Activated CD4-positive, alpha-beta T cell treated with anti-CD3 and anti-CD28 coated beads, Interleukin-2, amount 50 U/mL, for 4 hours (primary cell): ENCODE results near the gene AUTS2.

Source experiments
- DNase-seq, 2 experiments: peaks; one replicate each; pipeline ENCODE4 v3.0.0-alpha.2; 2020

The AUTS2 gene

DNA sequence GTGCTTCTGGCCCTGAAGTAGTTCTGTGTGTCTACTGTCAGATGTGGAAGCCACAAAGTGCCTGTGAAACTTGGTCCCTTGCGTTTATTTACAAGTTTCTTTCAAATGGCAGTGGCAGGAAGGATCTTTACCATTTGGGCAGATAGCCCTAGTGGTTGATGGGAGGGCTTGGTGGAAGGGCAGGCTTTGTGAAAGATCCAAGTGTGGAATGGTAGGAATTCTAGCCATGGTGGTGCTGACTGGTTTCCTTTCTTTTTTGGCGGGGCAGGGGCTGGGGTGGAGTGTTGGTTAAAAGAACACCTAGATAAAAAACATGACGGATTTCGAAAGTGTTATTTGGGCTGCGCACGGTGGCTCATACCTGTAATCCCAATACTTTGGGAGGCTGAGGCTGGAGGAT is 27.0 kb downstream of the AUTS2 start:
- DNase-seq, result no peak

- no peak for DNase-seq
Measured at GRCh38 chr7:69625798-69626197, 27.5 kb downstream of the AUTS2 start.

DNA sequence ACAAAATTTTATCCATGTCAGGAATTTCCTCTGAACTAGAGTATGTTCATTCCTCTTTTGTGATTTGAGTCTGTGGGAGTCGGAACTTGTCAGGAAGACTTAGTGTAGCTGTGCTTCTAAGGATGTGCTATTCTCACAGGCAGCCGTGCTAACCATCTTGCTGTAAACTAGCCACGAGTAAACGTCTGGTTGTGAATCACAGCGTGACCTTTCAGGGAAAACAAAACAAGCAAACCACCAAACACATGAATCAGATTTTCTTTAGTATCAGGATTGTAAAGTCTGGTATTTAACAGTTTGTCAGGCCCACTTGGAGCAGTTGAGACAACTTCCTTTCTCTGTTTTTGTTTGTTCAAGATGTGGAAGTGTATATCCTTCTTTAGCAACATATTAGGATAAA is 32.0 kb downstream of the AUTS2 start:
- no peak for DNase-seq

DNA sequence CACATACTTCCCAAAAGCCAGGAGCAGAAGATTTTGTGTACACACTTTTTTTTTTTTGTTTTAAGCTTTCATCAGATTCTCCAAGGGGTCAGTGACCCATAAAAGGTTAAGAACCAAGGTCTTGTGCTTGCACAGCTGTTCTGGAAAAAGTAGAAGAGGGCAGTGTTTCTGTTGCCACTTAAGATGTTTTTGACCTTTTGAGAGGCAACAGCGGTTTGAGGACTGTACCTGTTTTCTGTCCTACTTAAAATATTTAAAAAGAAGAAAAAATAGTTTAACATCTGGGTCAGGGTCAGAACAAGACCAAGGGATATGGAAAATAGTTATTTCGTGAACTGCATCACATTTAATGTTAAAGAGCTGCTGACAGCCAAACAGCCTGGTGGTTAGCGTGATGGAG is 32.9 kb downstream of the AUTS2 start:
- no peak for DNase-seq

DNA sequence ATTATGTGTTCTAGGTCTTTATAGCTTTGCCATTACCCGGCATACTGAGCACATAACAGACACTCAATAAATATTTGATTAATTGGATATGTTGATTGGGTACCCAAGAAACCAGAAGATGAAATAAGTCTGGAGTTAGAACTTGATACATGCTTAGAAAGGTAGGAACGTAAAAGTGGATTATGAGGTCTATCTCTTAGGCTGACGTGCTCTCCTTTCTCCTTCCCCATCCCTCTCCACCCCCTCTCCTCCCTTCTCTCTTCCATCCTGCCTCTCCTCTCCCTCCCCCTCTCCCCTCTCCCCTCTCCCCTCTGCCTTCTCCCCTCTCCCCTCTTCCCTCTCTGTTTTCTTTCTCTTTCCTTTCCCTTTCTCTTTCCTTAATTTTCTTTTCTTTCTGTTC is 34.0 kb downstream of the AUTS2 start:
- DNase-seq, result no peak

DNA sequence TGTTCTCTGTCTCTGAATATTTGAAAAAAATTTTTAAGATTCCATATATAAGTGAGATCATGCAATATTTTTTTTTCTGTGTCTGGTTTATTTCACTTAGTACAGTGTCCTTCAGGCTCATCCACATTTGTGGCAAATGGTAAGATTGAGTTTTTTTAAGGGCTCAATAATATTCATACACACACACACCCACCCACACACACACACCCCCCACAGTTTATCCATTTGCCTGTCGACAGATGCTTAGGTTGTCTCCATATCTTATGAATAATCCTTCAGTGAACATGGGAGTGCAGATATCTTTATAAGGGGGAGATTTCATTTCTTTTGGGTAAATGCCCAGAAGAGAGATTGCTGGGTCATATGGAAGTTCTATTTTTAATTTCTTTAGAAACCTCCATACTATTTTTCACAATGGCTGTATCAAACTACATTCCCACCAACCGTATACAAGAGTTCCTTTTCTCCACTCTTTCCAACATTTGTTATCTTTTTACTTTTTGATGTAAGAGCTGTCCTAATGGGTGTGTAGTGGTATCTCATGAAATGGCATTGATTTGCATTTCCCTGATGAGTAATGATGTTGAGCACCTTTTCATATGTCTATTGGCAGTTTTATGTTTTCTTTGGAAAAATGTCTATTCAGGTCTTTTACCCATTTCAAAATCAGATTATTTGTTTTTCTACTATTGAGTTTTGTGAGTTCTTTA is 35.0 kb downstream of the AUTS2 start:
- DNase-seq, result no peak

DNA sequence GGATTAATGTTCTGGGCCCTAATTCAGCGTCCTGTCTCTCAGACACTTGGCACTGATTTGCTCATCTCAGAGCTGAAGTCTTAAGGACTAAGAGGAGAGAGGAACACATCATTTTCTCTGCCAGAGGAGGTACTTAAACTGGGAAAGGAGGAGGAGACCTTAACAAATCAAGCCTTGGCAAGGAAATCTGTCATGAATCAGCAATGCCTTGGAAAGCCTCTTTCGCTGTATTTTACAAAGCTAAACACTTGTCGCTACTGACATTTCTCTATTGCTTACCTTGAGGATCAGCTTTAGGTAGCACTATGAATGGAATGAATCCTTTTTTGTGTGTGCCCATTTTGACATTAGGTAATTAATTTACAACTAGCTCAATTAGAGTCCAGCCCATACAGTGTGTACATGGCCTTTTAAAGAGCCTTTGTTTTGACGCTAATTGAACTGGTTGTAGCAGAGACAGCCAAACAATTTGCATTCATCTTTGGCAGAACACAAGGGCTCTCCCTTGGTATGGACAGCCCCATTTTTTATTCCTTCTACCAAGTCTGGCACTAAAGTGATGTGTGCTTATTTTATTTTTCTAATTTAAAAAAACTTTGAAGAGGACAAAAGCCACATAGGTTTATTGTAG is 37.4 kb downstream of the AUTS2 start:
- DNase-seq, result no peak

- no peak for DNase-seq
Measured at GRCh38 chr7:69638674-69639073, 40.4 kb downstream of the AUTS2 start.

DNA sequence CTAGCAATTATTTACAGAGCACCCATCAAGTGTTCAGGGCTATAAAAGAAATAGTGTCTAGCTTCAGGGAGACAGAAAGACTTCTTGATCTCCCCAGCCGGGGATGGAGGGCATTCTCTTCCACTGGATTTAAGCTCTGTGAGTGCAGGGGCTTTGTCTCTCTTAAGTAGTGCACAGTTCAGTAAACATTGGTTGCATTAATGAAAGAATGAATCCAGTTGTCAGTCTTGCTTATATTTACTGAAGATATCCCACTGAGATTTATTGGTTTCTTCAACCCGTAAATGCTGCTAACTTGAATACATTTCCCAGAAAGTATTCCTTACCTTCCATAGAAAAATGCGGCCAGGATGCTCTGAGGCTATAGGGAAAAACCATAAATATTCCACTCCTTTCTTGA is 41.9 kb downstream of the AUTS2 start:
- DNase-seq, result no peak

- DNase-seq, result no peak
Measured at GRCh38 chr7:69640925-69641594, 42.8 kb downstream of the AUTS2 start.

GRCh38 chr7:69643265-69643664 is 45.0 kb downstream of the AUTS2 start:
- no peak for DNase-seq

DNA sequence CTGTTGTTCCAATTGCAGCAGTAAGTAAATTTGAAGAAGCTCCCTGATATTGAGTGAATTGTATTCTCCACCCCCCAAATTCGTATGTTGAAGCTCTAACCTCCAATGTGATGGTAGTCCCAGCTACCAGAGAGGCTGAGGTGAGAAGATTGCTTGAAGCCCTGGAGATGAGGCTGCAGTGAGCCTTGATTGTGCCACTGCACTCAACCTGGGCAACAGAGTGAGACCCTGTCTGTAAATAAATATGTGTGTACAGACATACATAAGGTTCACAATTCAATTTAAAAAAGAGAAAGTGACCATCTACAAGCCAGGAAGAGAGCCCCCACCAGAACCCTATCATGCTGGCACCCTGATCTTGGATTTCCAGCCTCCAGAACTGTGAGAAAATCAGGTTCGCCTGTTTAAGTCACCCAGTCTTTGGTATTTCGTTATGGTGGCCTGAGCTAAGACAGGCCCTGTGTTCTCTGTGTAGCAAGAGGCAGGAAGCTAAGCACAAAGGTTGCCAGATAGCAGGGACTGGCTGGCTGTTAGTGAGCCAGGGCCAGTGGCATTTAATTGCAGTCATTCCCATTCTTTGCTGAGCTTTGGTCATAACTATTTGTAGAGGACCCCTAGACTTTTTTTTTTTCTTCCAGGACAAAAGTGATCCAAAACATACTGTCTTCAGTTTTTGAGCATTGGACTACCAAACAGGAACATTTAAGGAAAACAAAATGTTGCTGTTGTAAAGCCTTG is 45.6 kb downstream of the AUTS2 start:
- no peak for DNase-seq

- DNase-seq, result no peak
Measured at GRCh38 chr7:69645683-69646082, 47.4 kb downstream of the AUTS2 start.

DNA sequence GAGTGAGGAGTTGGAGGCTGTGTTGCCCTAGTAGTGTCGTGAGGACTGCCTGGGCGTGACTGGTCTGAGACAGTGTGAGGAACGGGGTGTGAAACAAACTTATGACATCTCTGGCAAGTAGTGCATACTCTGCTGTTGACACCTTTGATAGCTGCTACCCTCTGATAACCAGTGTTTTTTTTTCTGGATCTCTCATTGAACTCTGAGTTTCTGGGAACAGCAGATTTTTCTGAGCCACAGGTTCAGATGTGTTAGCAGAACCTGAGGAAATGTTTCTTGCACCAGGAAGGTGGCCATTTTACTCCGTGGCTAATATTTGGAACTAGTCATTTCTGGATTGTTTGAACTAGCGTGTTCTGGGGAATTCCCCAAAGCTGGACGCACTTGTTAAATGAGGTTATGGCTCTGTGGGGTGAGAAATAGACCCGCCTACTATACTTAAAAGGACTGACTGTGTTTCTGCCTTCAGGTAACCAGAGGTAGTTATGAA is 52.9 kb downstream of the AUTS2 start:
- DNase-seq, result no peak

- no peak for DNase-seq
Measured at GRCh38 chr7:69652947-69653701, 54.8 kb downstream of the AUTS2 start.

DNA sequence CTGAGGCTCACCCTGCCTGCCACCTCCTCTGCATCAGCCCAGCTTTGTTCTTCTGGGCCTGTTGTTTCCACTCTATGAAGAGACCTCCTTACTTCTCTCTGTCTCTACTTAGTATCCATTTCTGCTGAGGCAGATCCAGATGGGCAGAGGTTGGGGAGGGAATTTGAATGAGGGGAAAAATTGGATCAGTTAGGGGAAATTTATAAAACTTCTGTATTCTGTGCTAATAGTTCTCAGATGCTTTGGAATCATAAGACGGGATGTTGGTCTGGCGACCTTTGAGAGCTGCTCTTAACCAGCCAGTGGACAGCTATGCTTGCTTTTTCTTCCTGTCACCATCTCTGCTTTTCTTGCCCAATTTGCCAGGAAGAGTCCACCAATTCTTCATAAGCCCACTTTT is 55.5 kb downstream of the AUTS2 start:
- DNase-seq, result no peak

DNA sequence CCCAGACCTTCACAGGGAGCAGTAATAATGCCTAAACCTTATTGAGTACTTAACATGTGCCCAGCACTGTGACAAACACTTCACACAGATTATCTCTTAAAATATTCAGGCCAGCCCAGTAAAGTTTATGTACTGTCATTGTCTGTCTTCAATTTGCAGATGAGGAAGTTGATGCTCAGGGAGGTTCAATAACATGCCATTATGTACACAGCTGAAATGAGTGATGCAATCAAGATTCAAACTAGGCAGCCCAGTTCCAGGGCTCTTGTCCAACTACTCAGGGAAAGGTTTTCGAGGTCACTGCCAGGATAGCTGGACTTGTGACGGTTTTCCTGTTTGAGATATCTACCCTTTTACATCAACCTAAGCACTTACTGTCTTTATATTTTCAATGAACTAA is 56.1 kb downstream of the AUTS2 start:
- DNase-seq, result no peak

GRCh38 chr7:69654849-69655707 is 56.8 kb downstream of the AUTS2 start:
- no peak for DNase-seq

DNA sequence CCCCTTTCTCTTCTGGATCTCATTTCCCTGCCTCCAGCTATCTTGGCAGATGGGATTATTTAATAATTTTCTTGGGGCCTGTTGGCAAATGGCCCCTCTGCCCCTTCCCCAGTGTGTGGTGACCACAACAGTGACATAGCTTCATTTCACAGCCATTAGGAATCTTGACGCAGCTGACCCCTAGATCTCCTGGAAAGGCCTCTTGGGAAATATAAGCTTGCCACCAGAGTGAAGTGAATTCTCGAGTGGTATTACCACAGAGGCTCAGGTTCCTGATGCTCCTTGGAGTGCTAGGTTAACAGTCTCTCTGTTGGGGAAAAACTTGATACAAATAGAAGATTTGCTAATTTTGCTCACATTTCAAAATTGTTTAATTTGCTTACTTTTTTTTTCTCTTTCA is 57.8 kb downstream of the AUTS2 start:
- DNase-seq, result no peak

DNA sequence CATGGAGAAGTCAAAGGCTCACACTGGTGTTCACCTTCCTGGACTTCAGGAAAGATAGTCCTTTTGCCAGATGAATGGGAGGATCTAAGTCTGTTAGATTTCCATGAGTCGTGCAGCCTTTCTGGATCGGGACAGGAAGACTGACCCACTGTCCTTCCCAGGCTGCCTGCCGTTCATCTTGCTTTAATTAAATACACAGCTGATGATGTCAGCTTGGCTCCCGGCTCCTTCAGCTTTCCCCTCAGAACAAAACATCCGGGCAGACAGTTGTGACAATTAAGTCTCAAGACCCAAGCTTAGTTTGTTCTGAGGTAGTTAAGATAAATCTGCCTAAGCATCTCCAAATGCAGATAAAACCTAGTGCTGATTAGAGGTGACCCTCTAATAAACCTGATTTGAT is 58.6 kb downstream of the AUTS2 start:
- no peak for DNase-seq

- no peak for DNase-seq
Measured at GRCh38 chr7:69657331-69657730, 59.1 kb downstream of the AUTS2 start.

DNA sequence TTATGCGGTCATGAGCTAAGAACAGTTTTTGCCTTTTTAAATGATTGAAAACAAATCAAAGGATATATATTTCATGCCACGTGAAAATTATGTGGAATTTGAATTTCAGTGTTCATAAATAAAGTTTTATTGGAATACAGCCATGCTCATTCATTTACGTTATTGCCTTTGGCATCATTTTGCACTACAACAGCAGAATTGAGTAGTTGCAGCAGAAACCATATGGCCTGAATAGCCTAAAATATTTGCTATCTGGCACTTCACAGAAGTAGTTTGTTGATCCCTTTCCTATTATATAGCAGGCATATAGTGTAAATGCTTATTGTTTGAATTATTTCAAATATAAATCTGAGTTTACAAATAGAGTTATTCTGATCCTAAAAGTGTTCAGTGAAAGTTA is 59.7 kb downstream of the AUTS2 start:
- no peak for DNase-seq
